Osteoblast (primary cell): ENCODE data around the gene NDUFS6. TPM values are rescaled to one million over a fixed set of nuclear protein-coding genes. Genes with fewer than 3 reads are reported as not detected.

Experiments used
- DNase-seq: peaks from one replicate; pipeline ENCODE4 v3.0.0; 2011; ENCODE audit warnings: low spot score, mixed read lengths; ENCODE audit not compliant: insufficient read length; ENCODE audit errors: missing footprints
- H2AFZ ChIP-seq: 2 replicates; pipeline ENCODE4 v1.6.0; 2011; ENCODE audit warnings: mild to moderate bottlenecking, low read length
- H3K27ac ChIP-seq: 2 replicates; pipeline ENCODE4 v1.5.1; 2011; ENCODE audit warnings: mild to moderate bottlenecking, low read depth, low read length, moderate library complexity
- H3K27me3 ChIP-seq: 2 replicates; pipeline ENCODE4 v1.6.0; 2012; ENCODE audit warnings: mild to moderate bottlenecking, control low read depth, inconsistent platforms, low read length, moderate library complexity; ENCODE audit not compliant: insufficient read depth
- H3K36me3 ChIP-seq: 2 replicates; pipeline ENCODE4 v1.5.1; 2011; ENCODE audit warnings: mild to moderate bottlenecking, low read length, control low read depth, moderate library complexity; ENCODE audit not compliant: insufficient read depth
- H3K4me1 ChIP-seq: 2 replicates; pipeline ENCODE4 v1.5.1; 2011; ENCODE audit warnings: mild to moderate bottlenecking, low read length, control low read depth, moderate library complexity; ENCODE audit not compliant: insufficient read depth
- H3K4me2 ChIP-seq: 2 replicates; pipeline ENCODE4 v1.6.0; 2011; ENCODE audit warnings: mild to moderate bottlenecking, low read length; ENCODE audit not compliant: insufficient read depth
- H3K4me3 ChIP-seq: fragments of 200-600 bp; sonication (generic); 3 replicates; pipeline ENCODE4 v1.5.1; 2012; ENCODE audit warnings: mild to moderate bottlenecking, low read length, inconsistent platforms; ENCODE audit not compliant: insufficient read depth
- H3K79me2 ChIP-seq: 2 replicates; pipeline ENCODE4 v1.6.0; 2012; ENCODE audit warnings: mild to moderate bottlenecking, low read length, control low read depth, inconsistent platforms; ENCODE audit not compliant: insufficient read depth
- H3K9me3 ChIP-seq: 2 replicates; pipeline ENCODE4 v1.5.1; 2011; ENCODE audit warnings: low read depth, low read length, control low read depth
- H4K20me1 ChIP-seq: 2 replicates; pipeline ENCODE4 v1.6.0; 2012; ENCODE audit warnings: mild to moderate bottlenecking, low read length, control low read depth; ENCODE audit not compliant: insufficient read depth
- CTCF ChIP-seq: IDR thresholded peaks from 2 replicates; pipeline ENCODE4 v1.5.1; 2011; ENCODE audit warnings: mild to moderate bottlenecking, low read depth, low read length, moderate library complexity; ENCODE audit errors: extremely low read depth
- total RNA-seq: library from RNA; depleted of rRNA; stranded (reverse); fragments of >200 nt; gene quantifications from 2 replicates; pipeline ENCODE4 v1.2.3, GENCODE V29; 2012

NDUFS6 gene
- total RNA-seq, 1 donor = 23.9 TPM

GRCh38 chr5:1793966-1794900 lies 7.0 kb upstream of the NDUFS6 start:
- H3K4me1 ChIP-seq = peaks cover 56% of the 10 kb centered on the region
- no peaks in the 10 kb centered on the region for H3K27me3 ChIP-seq
- H3K36me3 ChIP-seq = peaks cover 19% of the 10 kb centered on the region
- TF ChIP-seq CTCF = no peak
- H4K20me1 ChIP-seq = peaks cover 7% of the 10 kb centered on the region
- H3K9me3 ChIP-seq = no peaks in the 10 kb centered on the region
- peak overlapping the region; percentile 6 for H3K4me3 ChIP-seq
- H3K27ac ChIP-seq = peak overlapping the region; percentile 90
- DNase-seq = peak; percentile 94
- peak overlapping the region; percentile 4 for H3K4me2 ChIP-seq
- peak overlapping the region; percentile 43 for H2AFZ ChIP-seq
- peaks cover 24% of the 10 kb centered on the region for H3K79me2 ChIP-seq

- Histone ChIP-seq H3K79me2 (peaks cover 28% of the 10 kb centered on the region), H3K4me2 (no peak overlapping the region), H2AFZ (peak overlapping the region; percentile 43), H3K9me3 (no peaks in the 10 kb centered on the region), H3K4me3 (no peak overlapping the region), H3K27me3 (no peaks in the 10 kb centered on the region), H3K4me1 (peaks cover 53% of the 10 kb centered on the region), H3K27ac (peak overlapping the region; percentile 90), H4K20me1 (peaks cover 7% of the 10 kb centered on the region), H3K36me3 (peaks cover 19% of the 10 kb centered on the region)
- DNase-seq = no peak
- TF ChIP-seq CTCF = no peak
These were observed 6.3 kb upstream of the NDUFS6 start for GRCh38 chr5:1794901-1795290.

- no peak for TF ChIP-seq CTCF
- Histone ChIP-seq H2AFZ (no peak overlapping the region), H3K79me2 (peaks cover 28% of the 10 kb centered on the region), H3K27ac (no peak overlapping the region), H3K36me3 (peaks cover 19% of the 10 kb centered on the region), H3K4me3 (no peak overlapping the region), H3K4me1 (peaks cover 50% of the 10 kb centered on the region), H4K20me1 (peaks cover 7% of the 10 kb centered on the region), H3K4me2 (no peak overlapping the region), H3K27me3 (no peaks in the 10 kb centered on the region), H3K9me3 (no peaks in the 10 kb centered on the region)
- peak; percentile 41 for DNase-seq
These were observed 5.7 kb upstream of the NDUFS6 start for GRCh38 chr5:1795506-1795905.

- Histone ChIP-seq H3K4me2 (no peak overlapping the region), H3K4me1 (peaks cover 50% of the 10 kb centered on the region), H3K27ac (no peak overlapping the region), H3K9me3 (no peaks in the 10 kb centered on the region), H2AFZ (no peak overlapping the region), H3K27me3 (no peaks in the 10 kb centered on the region), H4K20me1 (peaks cover 7% of the 10 kb centered on the region), H3K4me3 (no peak overlapping the region), H3K36me3 (peaks cover 19% of the 10 kb centered on the region), H3K79me2 (peaks cover 28% of the 10 kb centered on the region)
- no peak for TF ChIP-seq CTCF
- peak; percentile 71 for DNase-seq
These were observed 5.3 kb upstream of the NDUFS6 start for GRCh38 chr5:1795931-1796330.
